GM18508 (cell line): ENCODE data around the gene TMEM101.
"Not testable (repeated sequence)": the region's sequence is repeated elsewhere in the genome, so short reads cannot be mapped to it uniquely, and the experiment has no call there.

Source experiments
- ATAC-seq: cut with Tn5 transposase; IDR thresholded peaks from one replicate; pipeline ENCODE4 v1.9.1; 2021; ENCODE audit warnings: moderate number of reproducible peaks; ENCODE audit not compliant: insufficient read depth, unreplicated experiment

Gene TMEM101

DNA sequence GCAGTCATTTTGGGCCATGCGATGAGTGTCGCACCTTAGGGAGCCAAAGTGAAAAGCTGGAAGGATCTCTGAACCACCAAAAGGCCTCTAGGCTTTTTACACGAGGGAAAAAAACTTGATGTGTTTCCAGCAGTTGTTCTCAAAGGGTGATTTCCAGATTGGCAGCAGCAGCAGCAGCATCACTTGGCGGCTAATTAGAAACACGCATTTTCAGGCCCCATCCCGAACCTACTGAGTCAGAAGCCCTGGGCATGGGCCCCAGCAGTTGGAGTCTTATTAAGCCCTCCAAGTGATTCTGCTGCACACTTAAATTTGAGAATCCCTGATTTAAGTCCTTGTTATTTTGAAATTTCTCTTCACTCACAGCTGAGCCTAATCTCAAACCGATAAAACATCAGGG is 35.8 kb downstream of the TMEM101 start:
- no peak for ATAC-seq

DNA sequence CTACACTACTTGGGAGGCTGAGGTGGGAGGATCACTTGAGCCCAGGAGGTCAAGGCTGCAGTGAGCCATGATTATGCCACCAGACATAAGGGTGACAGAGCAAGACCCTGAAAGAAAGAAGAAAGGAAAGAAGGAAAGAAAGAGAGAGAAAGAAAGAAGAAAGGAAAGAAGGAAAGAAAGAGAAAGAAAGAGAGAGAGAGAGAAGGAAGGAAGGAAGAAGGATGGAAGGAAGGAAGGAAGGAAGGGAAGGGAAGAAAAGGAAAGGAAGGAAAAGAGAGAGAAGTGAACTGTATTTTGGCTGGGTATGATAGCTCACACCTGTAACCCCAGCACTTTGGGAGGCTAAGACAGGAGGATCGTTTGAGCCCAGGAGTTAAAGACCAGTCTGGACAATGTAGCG is 36.7 kb downstream of the TMEM101 start:
- no peak for ATAC-seq

DNA sequence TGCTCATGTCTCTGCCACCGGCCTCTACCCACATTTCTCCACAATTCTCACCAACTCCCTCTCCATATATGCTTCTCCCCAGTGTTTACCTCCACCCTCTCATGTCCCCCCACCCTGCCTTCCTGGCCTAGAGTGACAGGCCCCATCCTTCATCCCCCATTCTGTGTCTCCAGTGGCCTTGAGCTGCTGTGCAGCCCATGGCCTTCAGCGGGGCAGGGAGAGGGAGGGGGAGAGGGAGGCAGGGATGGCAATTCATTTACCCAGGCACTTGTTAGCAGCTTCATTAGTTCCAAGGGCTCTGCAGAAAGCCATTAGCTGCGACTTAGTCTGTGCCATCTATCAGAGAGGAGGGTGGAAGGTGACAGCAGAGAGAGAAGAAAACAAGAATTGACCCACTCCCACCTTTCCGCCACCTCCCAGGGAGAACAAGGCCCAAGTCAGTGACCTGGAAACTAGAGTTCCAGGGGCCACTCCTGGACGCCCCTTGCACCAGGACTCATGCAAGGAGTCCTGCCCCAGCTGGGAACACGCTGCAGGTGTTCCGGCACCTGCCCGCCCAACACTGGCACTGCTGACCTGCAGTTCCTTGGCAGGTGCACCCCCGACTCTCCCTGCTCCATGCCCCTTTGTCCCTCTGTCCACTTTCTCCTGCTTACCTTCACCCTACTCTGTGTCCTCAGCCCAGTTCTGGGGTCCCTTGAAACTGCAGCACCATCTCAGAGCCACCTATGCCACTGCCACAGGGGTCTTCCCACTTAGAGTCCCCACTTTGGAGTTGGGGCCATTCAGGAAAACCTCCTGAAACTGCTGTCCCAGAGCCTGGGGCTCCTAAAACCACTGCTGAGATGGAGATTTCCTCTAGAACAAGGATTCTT is 37.6 kb downstream of the TMEM101 start:
- ATAC-seq = no peak

DNA sequence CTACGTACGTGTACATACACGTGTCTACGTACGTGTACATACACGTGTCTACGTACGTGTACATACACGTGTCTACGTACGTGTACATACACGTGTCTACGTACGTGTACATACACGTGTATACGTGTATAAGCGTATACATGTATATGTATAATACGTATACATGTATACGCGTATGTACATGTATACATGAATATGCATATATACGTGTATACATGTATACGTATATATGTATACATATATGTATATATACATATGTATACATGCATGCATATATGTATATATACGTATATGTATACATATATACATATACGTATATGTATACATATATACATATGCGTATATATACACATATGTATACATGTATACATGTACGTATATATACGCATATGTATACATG is 38.9 kb downstream of the TMEM101 start:
- no peak for ATAC-seq

DNA sequence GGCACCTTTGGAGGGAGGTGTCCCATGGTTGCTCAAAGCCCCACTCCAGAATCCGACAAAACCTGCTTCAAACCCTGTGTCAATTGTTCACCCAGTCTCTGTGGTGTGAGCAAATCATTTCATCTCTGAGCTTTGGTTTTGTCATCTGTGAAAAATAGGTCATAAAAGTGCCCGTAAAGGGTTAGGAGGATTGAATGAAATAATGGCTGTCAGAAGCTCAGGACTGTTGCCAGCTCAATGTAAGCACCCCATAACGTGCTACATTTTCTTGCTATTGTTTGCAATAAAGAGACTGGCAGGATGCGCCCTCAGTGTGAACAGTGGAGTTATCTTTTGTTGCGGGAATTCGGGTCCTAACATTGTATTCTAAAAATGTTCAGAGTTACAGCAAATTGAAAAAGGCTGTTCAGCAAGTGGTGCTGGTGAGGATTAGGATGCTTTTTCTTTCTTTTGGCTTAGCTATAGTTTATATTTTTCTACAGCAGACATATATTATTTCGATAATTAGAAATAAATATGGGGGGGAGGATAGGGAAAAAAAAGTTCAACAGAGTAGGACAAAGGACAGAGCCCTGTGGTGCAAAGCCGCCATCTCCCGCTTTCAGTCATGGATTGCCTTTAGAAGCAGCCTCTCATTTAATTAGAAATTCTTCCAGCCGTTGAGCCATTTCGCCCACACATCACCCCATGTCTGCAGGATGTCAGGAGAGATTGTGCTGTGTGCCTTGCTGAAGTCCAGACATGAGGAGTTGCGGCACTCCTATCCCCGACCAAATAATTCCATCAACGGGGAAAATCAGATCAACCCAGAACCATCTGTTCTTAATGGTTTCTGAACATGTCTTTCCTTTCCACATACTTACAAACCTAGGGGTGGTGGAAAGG is 40.1 kb downstream of the TMEM101 start:
- ATAC-seq = no peak

DNA sequence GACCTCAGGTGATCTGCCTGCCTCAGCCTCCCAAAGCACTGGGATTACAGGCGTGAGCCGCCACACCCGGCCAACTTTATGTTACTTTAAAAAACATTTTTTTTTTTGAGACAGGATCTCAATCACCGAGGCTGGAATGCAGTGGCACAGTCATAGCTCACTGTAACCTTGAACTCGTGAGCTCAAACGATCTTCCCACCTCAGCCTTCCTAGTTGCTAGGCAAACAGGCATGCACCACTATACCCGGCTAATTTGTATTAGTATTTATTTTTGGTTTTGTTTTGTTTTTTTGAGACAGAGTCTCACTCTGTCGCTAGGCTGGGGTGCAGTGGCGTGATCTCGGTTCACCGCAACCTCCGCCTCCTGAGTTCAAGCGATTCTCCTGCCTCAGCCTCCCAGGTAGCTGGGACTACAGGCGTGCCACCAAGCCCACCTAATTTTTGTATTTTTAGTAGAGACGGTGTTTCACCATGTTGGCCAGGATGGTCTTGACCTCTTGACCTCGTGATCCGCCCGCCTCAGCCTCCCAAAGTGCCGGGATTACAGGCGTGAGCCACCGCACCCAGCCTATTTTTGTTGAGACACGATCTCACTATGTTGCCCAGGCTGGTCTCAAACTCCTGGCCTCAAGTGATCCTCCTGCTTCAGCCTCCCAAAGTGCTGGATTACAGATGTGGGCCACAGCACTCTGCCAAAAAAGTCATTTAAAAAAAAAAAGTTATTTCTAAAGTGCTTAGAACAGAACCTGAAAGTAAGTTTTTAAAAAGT is 42.1 kb downstream of the TMEM101 start:
- not testable (repeated sequence) for ATAC-seq

DNA sequence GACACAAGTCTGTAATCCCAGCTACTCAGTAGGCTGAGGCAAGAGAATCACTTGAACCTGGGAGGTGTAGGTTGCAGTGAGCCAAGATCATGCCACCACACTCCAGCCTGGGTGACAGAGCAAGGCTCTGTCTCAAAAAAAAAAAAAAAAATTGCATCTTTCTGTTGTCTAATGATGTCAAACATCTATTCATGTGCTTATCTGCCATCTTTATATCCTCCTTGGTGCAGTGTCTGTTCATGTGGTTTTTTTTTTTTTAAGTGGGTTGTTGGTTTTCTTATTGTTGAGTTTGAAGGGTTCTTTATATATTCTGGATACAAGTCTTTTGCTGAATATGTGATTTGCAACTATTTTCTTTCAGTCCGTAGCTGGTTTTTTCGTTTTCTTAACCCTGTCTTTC is 43.3 kb downstream of the TMEM101 start:
- not testable (repeated sequence) for ATAC-seq

DNA sequence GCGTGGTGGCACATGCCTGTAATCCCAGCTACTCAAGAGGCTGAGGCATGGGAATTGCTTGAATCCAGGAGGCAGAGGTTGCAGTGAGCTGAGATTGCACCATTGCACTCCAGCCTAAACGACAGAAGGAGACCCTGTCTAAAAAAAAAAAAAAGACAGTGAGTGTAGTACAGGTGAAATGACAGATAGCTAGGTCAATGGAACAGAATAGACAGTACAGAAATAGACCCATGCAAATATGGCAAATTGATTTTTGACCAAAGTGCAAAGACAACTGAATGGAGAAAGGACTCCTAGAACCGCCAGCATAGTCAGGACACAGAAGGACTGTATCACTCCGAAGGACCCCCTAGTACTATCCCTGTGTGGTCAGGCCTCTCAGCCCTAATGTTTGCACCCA is 44.4 kb downstream of the TMEM101 start:
- no peak for ATAC-seq

DNA sequence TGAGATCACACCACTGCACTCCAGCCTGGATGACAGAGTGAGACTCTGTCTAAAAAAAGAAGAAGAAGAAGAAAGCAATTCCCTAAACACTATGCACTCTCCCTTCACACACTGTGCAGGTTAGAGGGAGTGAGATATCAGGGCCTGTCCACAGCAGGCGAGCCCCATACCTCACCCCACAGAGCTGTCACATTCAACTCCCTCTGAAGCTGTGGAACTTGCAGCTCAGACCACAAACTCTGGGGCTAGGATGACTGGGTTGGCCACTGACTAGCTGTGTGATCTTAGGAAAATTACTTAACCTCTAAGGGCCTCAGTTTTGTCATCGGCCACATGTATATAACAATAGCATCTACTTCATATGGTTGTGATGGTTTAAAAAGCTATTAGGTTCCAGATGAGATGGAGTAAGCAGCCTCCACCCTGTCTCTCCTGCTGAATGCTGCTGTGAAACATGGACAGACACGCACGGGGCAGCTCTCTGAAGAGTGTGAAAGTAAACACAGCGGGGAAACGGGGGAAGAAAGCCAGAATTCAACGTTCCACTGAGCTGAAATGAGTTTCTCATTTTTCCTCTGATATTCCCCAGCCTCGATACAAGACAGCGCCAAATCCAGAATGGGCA is 47.4 kb downstream of the TMEM101 start:
- no peak for ATAC-seq

DNA sequence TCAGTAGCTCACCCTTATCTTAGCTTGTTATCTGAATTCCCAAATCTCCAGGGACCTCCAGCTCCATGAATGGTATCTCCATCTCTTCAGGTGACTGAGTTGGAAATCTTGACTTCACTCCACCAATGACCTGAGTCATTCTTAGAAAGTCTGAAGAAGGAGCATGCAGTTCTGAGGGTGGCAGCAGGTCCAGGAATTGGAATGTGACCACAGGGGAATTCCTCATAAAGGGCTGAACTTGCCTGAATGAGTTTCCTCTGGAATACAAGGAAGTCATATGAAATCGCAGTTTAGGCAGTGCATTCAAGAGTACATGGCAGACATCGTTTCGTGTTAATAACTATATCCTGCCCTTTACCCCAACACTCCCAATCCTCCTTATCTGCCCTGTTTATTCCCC is 48.5 kb downstream of the TMEM101 start:
- ATAC-seq = no peak

DNA sequence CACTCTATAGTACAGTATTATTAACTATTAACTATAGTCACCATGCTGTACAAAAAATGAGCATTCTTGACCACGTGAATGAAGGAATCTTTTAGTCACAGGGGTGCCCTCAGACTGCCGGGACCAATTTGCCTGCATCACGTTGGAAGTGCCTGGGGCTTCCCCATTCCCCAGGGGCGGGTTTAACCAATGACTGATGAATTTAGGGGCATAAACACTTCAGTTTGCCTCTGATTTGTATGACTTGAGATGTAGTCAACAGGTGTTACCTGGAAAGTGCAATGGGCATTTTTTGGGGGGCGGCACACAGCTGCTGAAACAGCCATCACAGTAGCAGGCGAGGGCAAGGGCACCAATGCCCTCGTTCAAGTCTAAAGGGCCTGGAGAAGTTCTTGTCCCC is 52.3 kb downstream of the TMEM101 start:
- ATAC-seq = no peak

DNA sequence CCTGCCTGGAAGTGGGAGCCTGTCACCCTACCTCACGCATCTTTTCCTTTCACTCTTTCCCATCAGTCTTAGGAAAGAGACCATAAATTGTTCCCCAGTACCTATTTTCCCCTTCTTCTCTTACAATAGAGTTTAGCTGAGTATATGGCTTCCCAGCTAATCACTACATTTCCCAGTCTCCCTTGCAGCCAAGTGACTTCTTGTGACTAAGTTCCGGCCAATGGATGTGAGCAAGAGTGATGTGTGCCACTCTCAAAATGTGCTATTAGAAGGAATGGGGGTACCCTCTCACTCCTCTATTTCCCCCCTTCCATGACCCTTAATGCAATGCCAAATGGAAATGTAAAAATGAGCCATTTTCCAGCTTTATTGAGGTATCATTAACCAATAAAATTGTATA is 52.8 kb downstream of the TMEM101 start:
- no peak for ATAC-seq

DNA sequence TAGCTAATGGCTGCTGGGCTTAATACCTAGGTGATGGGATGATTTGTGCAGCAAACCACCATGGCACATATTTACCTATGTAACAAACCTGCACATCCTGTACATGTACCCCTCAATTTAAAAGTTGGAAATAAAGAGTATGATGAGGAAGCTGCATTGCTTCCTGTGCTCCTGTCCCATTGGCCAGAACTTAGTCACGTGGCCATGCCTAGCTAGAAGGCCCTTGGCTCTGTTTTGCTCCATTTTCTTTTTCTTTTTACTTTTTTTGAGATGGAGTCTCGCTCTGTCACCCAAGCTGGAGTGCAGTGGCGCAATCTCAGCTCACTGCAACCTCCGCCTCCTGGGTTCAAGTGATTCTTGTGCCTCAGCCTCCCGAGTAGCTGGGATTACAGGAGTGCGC is 53.5 kb downstream of the TMEM101 start:
- not testable (repeated sequence) for ATAC-seq
